H9 (cell line): ENCODE results near the gene FCAMR. TPM values are rescaled to one million over a fixed set of nuclear protein-coding genes. Genes with fewer than 3 reads are reported as not detected.

Experiments used
- DNase-seq: peaks from one replicate; pipeline ENCODE4 v3.0.0-alpha.2; 2017
- H2AFZ ChIP-seq: one replicate; pipeline ENCODE4 v1.6.1; 2013; ENCODE audit warnings: mild to moderate bottlenecking, low read length, control low read depth, moderate library complexity
- H2AK5ac ChIP-seq: 2 replicates; pipeline ENCODE4 v1.6.1; 2013; ENCODE audit warnings: low read length, control low read depth, mixed read lengths; ENCODE audit not compliant: insufficient read length
- H2BK120ac ChIP-seq: one replicate; pipeline ENCODE4 v1.6.1; 2013; ENCODE audit warnings: low read depth, mild to moderate bottlenecking, low read length, control low read depth, inconsistent platforms; ENCODE audit not compliant: poor library complexity, severe bottlenecking
- H2BK12ac ChIP-seq: 2 replicates; pipeline ENCODE4 v1.6.1; 2013; ENCODE audit warnings: low read length, control low read depth, mixed read lengths, low read depth; ENCODE audit not compliant: insufficient read length
- H2BK15ac ChIP-seq: 2 replicates; pipeline ENCODE4 v1.6.1; 2013; ENCODE audit warnings: low read depth, low read length, control low read depth
- H2BK20ac ChIP-seq: one replicate; pipeline ENCODE4 v1.6.1; 2013; ENCODE audit warnings: low read depth, mild to moderate bottlenecking, low read length, control low read depth, inconsistent platforms; ENCODE audit not compliant: poor library complexity, severe bottlenecking
- H2BK5ac ChIP-seq: 2 replicates; pipeline ENCODE4 v1.6.1; 2013; ENCODE audit warnings: low read length, control low read depth, mixed read lengths; ENCODE audit not compliant: insufficient read length
- H3K14ac ChIP-seq: 2 replicates; pipeline ENCODE4 v1.6.1; 2013; ENCODE audit warnings: low read length, control low read depth; ENCODE audit not compliant: insufficient read depth
- H3K18ac ChIP-seq: 2 replicates; pipeline ENCODE4 v1.6.1; 2013; ENCODE audit warnings: low read depth, mild to moderate bottlenecking, mixed read lengths, low read length, control low read depth; ENCODE audit not compliant: insufficient read length
- H3K23ac ChIP-seq: 2 replicates; pipeline ENCODE4 v1.6.1; 2013; ENCODE audit warnings: low read length, control low read depth, mixed read lengths, low read depth; ENCODE audit not compliant: insufficient read length
- H3K23me2 ChIP-seq: 2 replicates; pipeline ENCODE4 v1.6.1; 2013; ENCODE audit warnings: low read depth, mild to moderate bottlenecking, mixed read lengths, low read length, control low read depth; ENCODE audit not compliant: insufficient read length, poor library complexity, severe bottlenecking
- H3K27ac ChIP-seq: 2 replicates; pipeline ENCODE4 v1.5.1; 2013; ENCODE audit warnings: low read length, control low read depth, mixed read lengths, low read depth; ENCODE audit not compliant: insufficient read length
- H3K27me3 ChIP-seq: 2 replicates; pipeline ENCODE4 v1.6.1; 2013; ENCODE audit warnings: low read length, control low read depth, inconsistent platforms; ENCODE audit not compliant: insufficient read depth
- H3K4ac ChIP-seq: 2 replicates; pipeline ENCODE4 v1.6.1; 2013; ENCODE audit warnings: low read depth, mild to moderate bottlenecking, control low read depth, inconsistent platforms, low read length, moderate library complexity
- H3K4me1 ChIP-seq: 2 replicates; pipeline ENCODE4 v1.6.1; 2013; ENCODE audit warnings: low read length, control low read depth, inconsistent platforms; ENCODE audit not compliant: insufficient read depth
- H3K4me2 ChIP-seq: 2 replicates; pipeline ENCODE4 v1.6.1; 2013; ENCODE audit warnings: low read length, control low read depth, mixed read lengths; ENCODE audit not compliant: insufficient read length, insufficient read depth
- H3K56ac ChIP-seq: 2 replicates; pipeline ENCODE4 v1.6.1; 2013; ENCODE audit warnings: low read depth, mild to moderate bottlenecking, mixed read lengths, low read length, control low read depth; ENCODE audit not compliant: insufficient read length
- H3K79me1 ChIP-seq: 2 replicates; pipeline ENCODE4 v1.6.1; 2013; ENCODE audit warnings: low read depth, mild to moderate bottlenecking, moderate library complexity, low read length, control low read depth, inconsistent platforms; ENCODE audit not compliant: insufficient read depth, poor library complexity, severe bottlenecking
- H3K79me2 ChIP-seq: 2 replicates; pipeline ENCODE4 v1.6.1; 2013; ENCODE audit warnings: low read length, control low read depth, inconsistent platforms; ENCODE audit not compliant: insufficient read depth
- H3K9ac ChIP-seq: 2 replicates; pipeline ENCODE4 v1.6.1; 2013; ENCODE audit warnings: low read length, control low read depth, mixed read lengths; ENCODE audit not compliant: insufficient read length; ENCODE audit errors: extremely low read depth
- H3K9me3 ChIP-seq: one replicate; pipeline ENCODE4 v1.6.1; 2013; ENCODE audit warnings: low read depth, low read length, inconsistent platforms; ENCODE audit not compliant: control insufficient read depth
- H3T11ph ChIP-seq: one replicate; pipeline ENCODE4 v1.6.1; 2013; ENCODE audit warnings: mild to moderate bottlenecking, low read length, control low read depth, inconsistent platforms
- H4K20me1 ChIP-seq: one replicate; pipeline ENCODE4 v1.6.1; 2013; ENCODE audit not compliant: control insufficient read depth, insufficient read length, insufficient read depth
- H4K5ac ChIP-seq: 2 replicates; pipeline ENCODE4 v1.6.1; 2013; ENCODE audit warnings: low read depth, mild to moderate bottlenecking, mixed read lengths, low read length, control low read depth; ENCODE audit not compliant: insufficient read length
- H4K8ac ChIP-seq: replicated peaks from 2 replicates; pipeline ENCODE4 v1.6.1; 2013; ENCODE audit warnings: low read length, control low read depth, mixed read lengths, low read depth; ENCODE audit not compliant: insufficient read length
- H4K91ac ChIP-seq: 2 replicates; pipeline ENCODE4 v1.6.1; 2013; ENCODE audit warnings: low read depth, mild to moderate bottlenecking, moderate library complexity, mixed read lengths, low read length, control low read depth; ENCODE audit not compliant: insufficient read length
- H3K27ac Mint-ChIP-seq, 3 experiments: 2 replicates in 2 of 3; 3 replicates in 1 of 3; pipeline ENCODE4 v1.8.0; 2020 to 2021; ENCODE audit warnings: mixed read lengths in 3 of 3, mild to moderate bottlenecking in 1 of 3, moderate library complexity in 1 of 3
- H3K27me3 Mint-ChIP-seq: 2 replicates; pipeline ENCODE4 v1.8.0; 2021; ENCODE audit warnings: low read depth, mild to moderate bottlenecking, moderate library complexity, mixed read lengths
- H3K36me3 Mint-ChIP-seq, 3 experiments: 2 replicates in 2 of 3; 3 replicates in 1 of 3; pipeline ENCODE4 v1.8.0; 2020 to 2021; ENCODE audit warnings: low read depth in 3 of 3, mixed read lengths in 3 of 3; ENCODE audit not compliant: insufficient read depth in 1 of 3
- H3K4me1 Mint-ChIP-seq, 2 experiments: 2 replicates each; pipeline ENCODE4 v1.8.0; 2020; ENCODE audit warnings: mixed read lengths in 2 of 2
- H3K4me3 Mint-ChIP-seq, 2 experiments: 2 replicates in 1 of 2; 3 replicates in 1 of 2; pipeline ENCODE4 v1.8.0; 2020 to 2021; ENCODE audit warnings: mild to moderate bottlenecking in 2 of 2, mixed read lengths in 2 of 2, moderate library complexity in 1 of 2
- H3K9me3 Mint-ChIP-seq, 2 experiments: 2 replicates in 1 of 2; 3 replicates in 1 of 2; pipeline ENCODE4 v1.8.0; 2020; ENCODE audit warnings: mild to moderate bottlenecking in 2 of 2, mixed read lengths in 2 of 2, moderate library complexity in 1 of 2
- CTCF ChIP-seq: fragments of 200-600 bp; sonication (generic); conservative IDR thresholded peaks from 3 replicates; pipeline ENCODE4 v1.8.0; 2021; ENCODE audit warnings: antibody characterized with exemption, mild to moderate bottlenecking
- WGBS: extraction: QIAGEN DNeasy Blood & Tissue Kit; methylation state at CpG from one replicate; pipeline ENCODE4 v1.1.7; 2013; ENCODE audit warnings: missing lambda C conversion rate, low lambda C conversion rate, mixed read lengths; ENCODE audit not compliant: insufficient read length; ENCODE audit errors: extremely low coverage; 5-methylcytosine and 5-hydroxymethylcytosine counted together
- total RNA-seq: library from RNA; stranded (reverse); gene quantifications from 2 replicates; pipeline ENCODE4 v1.2.1, GENCODE V29; 2021

FCAMR gene
- total RNA-seq, 1 experiment from 2014 or later = not detected

GRCh38 chr1:206909161-206909882 lies 60.9 kb downstream of the FCAMR start:
- Histone ChIP-seq H3K27me3 (peaks cover 11% of the 10 kb centered on the region; the same call in 1 of the 2 replicates), H3K79me2 (no peaks in the 10 kb centered on the region), H3K9me3 (no peaks in the 10 kb centered on the region), H3K4me1 (0 out of 2 replicates have a peak, but pooled peaks cover 3% of the 10 kb centered on the region), H2BK12ac (no peak overlapping the region), H2BK120ac (no peak overlapping the region), H2BK20ac (no peak overlapping the region), H3K9ac (peak overlapping the region; percentile 33), H3K4me2 (peak overlapping the region; percentile 92), H3K18ac (no peak overlapping the region), H3K14ac (no peak overlapping the region; the same call in 1 of the 2 replicates), H4K91ac (no peak overlapping the region), H3K23ac (no peak overlapping the region), H3K27ac (no peak overlapping the region), H4K8ac (no peak overlapping the region), H2AK5ac (no peak overlapping the region), H3K4ac (no peak overlapping the region), H3K56ac (no peak overlapping the region), H3T11ph (no peak overlapping the region), H2BK15ac (no peak overlapping the region), H2AFZ (no peak overlapping the region), H3K79me1 (no peaks in the 10 kb centered on the region), H2BK5ac (no peak overlapping the region), H4K5ac (no peak overlapping the region), H4K20me1 (no peaks in the 10 kb centered on the region), H3K23me2 (peaks cover 6% of the 10 kb centered on the region)
- H3K36me3 Mint-ChIP-seq = no peaks in the 10 kb centered on the region; a peak in 1 of 7 replicates
- peaks cover 5 to 20% of the 10 kb centered on the region in 2 experiments for H3K4me1 Mint-ChIP-seq
- no peak for TF ChIP-seq CTCF
- DNase-seq = peak; percentile 80
- H3K27me3 Mint-ChIP-seq = peaks cover 69% of the 10 kb centered on the region
- peak overlapping the region in 1 of 3 experiments; percentile 72; a peak in 1 of 7 replicates for H3K27ac Mint-ChIP-seq
- H3K4me3 Mint-ChIP-seq = peak overlapping the region; percentile 66 to 83
- H3K9me3 Mint-ChIP-seq = no peaks in the 10 kb centered on the region; a peak in 1 of 5 replicates
- WGBS = no CpG with 5 or more reads among the region's 69 CpGs
